Body of pancreas (tissue), 4 donors: Measurements from ENCODE around the gene DDX49.

Experiments used
- CTCF ChIP-seq, 7 experiments: fragments of 450-650 bp in 4 of 7; fragments of 200-600 bp in 3 of 7; sonication (generic) in 3 of 7; IDR thresholded peaks; one replicate each; pipeline ENCODE4 v1.5.1; 2016 to 2019; ENCODE audit warnings: antibody characterized with exemption in 7 of 7
- POLR2A ChIP-seq, 3 donors: fragments of 450-650 bp; IDR thresholded peaks; one replicate each; pipeline ENCODE4 v1.6.1; 2016; ENCODE audit warnings: antibody characterized with exemption in 3 of 3, mild to moderate bottlenecking in 2 of 3

DNA sequence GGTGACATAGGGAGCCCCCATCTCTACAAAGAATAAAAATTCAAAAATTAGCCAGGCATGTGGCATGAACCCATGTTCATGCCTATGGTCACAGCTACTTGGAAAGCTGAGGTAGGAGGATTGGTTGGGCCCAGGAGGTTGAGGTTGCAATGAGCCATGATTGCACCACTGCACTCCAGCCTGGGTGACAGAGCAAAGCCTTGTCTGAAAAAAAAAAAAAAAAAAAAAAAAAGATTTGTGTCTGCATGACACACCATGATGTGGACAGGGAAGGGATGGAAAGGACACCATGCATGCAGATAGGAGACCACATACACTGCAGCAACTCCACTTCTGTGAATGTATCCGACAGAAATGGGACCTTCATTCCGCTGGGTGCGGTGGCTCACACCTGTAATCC lies 55.5 kb downstream of the DDX49 start:
- TF ChIP-seq CTCF (IDR thresholded peaks at IDR 0.05) (no peak), POLR2A (IDR thresholded peaks at IDR 0.05) (no peak)
